Uterus (tissue), 2 donors: ENCODE data around the gene SPOCK1.

Source experiments
- POLR2A ChIP-seq, 2 donors: fragments of 450-650 bp; IDR thresholded peaks; one replicate each; pipeline ENCODE4 v1.6.1; 2016; ENCODE audit warnings: antibody characterized with exemption in 2 of 2, mild to moderate bottlenecking in 1 of 2, moderate library complexity in 1 of 2
- TF ChIP-seq, protein P1 (sequence below), 4 experiments: fragments of 200-600 bp in 2 of 4; fragments of 450-650 bp in 2 of 4; sonication (generic) in 2 of 4; IDR thresholded peaks; one replicate each; pipeline ENCODE4 v1.5.1; 2016 to 2019; ENCODE audit warnings: antibody characterized with exemption in 4 of 4, mild to moderate bottlenecking in 2 of 4, moderate library complexity in 1 of 4

DNA sequence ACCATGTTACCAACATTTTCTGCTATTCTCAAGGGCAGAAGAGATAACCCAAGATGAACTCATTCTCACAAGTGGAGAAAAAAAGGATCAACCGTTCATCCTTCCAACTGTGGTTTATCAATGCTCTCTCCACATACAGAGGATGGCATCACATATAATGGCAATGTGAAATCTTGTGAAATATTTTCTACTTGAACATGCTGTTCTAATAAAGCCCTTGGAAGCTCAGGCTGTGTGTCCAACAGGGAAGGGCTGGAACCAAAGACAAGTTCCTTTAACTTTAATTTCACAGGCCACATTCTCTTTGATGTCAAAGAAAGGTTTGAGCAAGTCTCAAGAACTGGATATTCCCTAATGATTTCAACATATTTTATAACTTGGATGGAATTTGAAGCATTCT lies 230.5 kb downstream of the SPOCK1 start:
- TF ChIP-seq, protein P1, sequence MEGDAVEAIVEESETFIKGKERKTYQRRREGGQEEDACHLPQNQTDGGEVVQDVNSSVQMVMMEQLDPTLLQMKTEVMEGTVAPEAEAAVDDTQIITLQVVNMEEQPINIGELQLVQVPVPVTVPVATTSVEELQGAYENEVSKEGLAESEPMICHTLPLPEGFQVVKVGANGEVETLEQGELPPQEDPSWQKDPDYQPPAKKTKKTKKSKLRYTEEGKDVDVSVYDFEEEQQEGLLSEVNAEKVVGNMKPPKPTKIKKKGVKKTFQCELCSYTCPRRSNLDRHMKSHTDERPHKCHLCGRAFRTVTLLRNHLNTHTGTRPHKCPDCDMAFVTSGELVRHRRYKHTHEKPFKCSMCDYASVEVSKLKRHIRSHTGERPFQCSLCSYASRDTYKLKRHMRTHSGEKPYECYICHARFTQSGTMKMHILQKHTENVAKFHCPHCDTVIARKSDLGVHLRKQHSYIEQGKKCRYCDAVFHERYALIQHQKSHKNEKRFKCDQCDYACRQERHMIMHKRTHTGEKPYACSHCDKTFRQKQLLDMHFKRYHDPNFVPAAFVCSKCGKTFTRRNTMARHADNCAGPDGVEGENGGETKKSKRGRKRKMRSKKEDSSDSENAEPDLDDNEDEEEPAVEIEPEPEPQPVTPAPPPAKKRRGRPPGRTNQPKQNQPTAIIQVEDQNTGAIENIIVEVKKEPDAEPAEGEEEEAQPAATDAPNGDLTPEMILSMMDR (IDR thresholded peaks at IDR 0.05): no peak
- TF ChIP-seq POLR2A (IDR thresholded peaks at IDR 0.05): no peak
